Erythroblast (primary cell): Measurements from ENCODE around the gene ADAMTS12.

Experiments used
- GATA1 ChIP-seq: IDR thresholded peaks from 2 replicates; pipeline ENCODE4 v1.6.1; 2011; ENCODE audit warnings: low read depth, mild to moderate bottlenecking, control low read depth, low read length, moderate library complexity
- POLR2A ChIP-seq: IDR thresholded peaks from 2 replicates; pipeline ENCODE4 v1.6.1; 2011; ENCODE audit warnings: mild to moderate bottlenecking, low read length

DNA sequence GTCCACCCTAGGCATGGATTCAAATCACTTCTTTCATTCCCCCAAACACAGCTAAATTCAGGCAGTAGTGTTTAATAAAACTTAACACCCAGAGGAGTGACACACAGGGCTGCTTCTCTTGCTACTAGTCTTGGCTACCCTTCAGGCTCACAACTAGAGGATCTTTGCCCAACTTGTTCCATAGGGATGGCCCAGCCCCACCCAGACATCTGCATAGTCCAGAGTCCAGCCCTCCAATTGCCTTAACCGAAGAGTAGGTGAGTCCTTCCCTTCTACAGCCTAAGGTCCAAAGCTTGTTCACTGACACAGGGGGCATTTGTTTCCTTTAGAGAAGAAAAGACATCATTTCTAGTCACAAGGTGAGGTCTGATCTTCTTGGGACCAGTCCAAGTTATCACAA lies 29.2 kb upstream of the ADAMTS12 start:
- no peak for TF ChIP-seq POLR2A
- no peak for TF ChIP-seq GATA1
